PC-9 (cell line): ENCODE measurements around the gene GRM8.

Source experiments
- EZH2 ChIP-seq: fragments of 200-600 bp; sonication (generic); IDR thresholded peaks from 2 replicates; pipeline ENCODE4 v1.8.0; 2017; ENCODE audit warnings: antibody characterized with exemption, low read depth
- TF ChIP-seq, protein P1 (sequence below): fragments of 200-600 bp; sonication (generic); conservative IDR thresholded peaks from 2 replicates; pipeline ENCODE4 v1.6.1; 2017; ENCODE audit warnings: mixed run types, antibody characterized with exemption, mild to moderate bottlenecking, moderate library complexity

DNA sequence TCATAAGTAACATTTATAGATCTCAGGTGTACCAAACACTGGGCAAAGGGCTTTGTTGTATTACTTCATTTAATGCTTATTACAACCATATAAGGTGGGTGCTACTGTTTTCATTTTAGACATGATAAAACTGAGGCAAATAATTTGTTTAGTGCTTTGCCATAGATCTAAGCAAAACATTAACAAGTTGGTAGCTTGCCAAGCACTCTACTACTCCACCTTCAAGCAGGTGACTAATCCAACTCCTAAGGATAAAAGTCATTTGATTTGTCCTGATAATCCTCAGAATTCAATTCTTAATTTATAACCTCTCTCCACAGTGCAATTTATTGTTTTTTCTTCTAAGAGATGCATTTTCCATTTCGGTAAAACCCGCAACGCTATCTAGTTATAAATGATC is 646.4 kb downstream of the GRM8 start:
- TF ChIP-seq, protein P1, sequence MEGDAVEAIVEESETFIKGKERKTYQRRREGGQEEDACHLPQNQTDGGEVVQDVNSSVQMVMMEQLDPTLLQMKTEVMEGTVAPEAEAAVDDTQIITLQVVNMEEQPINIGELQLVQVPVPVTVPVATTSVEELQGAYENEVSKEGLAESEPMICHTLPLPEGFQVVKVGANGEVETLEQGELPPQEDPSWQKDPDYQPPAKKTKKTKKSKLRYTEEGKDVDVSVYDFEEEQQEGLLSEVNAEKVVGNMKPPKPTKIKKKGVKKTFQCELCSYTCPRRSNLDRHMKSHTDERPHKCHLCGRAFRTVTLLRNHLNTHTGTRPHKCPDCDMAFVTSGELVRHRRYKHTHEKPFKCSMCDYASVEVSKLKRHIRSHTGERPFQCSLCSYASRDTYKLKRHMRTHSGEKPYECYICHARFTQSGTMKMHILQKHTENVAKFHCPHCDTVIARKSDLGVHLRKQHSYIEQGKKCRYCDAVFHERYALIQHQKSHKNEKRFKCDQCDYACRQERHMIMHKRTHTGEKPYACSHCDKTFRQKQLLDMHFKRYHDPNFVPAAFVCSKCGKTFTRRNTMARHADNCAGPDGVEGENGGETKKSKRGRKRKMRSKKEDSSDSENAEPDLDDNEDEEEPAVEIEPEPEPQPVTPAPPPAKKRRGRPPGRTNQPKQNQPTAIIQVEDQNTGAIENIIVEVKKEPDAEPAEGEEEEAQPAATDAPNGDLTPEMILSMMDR = no peak
- no peak for TF ChIP-seq EZH2
